DOHH2 (cell line): ENCODE measurements around the gene FAM227A.

Experiments
- EZH2phosphoT487 ChIP-seq: fragments of 200-600 bp; sonication (generic); IDR thresholded peaks from 2 replicates; pipeline ENCODE4 v1.6.1; 2017; ENCODE audit warnings: borderline replicate concordance, mild to moderate bottlenecking, antibody characterized with exemption, low read length, moderate library complexity, mixed read lengths
- TF ChIP-seq, protein P1 (sequence below): fragments of 200-600 bp; sonication (generic); IDR thresholded peaks from one replicate; pipeline ENCODE4 v1.5.1; 2014; ENCODE audit warnings: antibody characterized with exemption, mild to moderate bottlenecking, low read depth, low read length; ENCODE audit not compliant: poor library complexity, severe bottlenecking

DNA sequence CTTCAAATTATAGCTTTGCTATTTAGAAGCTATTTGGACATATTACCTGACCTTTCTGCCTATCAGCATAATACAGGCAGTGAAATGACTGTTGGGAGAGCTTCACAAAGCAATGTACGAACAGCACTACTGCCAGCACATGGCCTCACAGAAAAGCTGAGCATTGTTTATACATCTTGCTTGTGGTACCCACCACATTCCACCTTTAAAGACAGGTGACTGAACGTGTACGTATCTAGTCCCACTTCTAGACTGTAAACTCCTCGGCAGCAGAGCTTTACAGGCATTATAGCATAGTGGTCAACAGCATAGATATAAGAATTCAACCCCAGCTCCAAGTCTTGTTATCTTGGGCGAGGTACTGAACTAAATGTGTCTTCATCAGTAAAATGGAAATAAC is 43.0 kb upstream of the FAM227A start:
- TF ChIP-seq, protein P1, sequence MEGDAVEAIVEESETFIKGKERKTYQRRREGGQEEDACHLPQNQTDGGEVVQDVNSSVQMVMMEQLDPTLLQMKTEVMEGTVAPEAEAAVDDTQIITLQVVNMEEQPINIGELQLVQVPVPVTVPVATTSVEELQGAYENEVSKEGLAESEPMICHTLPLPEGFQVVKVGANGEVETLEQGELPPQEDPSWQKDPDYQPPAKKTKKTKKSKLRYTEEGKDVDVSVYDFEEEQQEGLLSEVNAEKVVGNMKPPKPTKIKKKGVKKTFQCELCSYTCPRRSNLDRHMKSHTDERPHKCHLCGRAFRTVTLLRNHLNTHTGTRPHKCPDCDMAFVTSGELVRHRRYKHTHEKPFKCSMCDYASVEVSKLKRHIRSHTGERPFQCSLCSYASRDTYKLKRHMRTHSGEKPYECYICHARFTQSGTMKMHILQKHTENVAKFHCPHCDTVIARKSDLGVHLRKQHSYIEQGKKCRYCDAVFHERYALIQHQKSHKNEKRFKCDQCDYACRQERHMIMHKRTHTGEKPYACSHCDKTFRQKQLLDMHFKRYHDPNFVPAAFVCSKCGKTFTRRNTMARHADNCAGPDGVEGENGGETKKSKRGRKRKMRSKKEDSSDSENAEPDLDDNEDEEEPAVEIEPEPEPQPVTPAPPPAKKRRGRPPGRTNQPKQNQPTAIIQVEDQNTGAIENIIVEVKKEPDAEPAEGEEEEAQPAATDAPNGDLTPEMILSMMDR: no peak
- no peak for TF ChIP-seq EZH2phosphoT487
